K562 (cell line): ENCODE results near the gene CHKB.

ENCODE experiments used
- CBX1 ChIP-seq: sonication (generic); IDR thresholded peaks from 2 replicates; pipeline ENCODE4 v1.6.1; 2016; ENCODE audit warnings: antibody characterized with exemption, low read depth, mild to moderate bottlenecking
- DLX4 ChIP-seq: fragments of 250-450 bp; sonication (Bioruptor Pico); IDR thresholded peaks from 2 replicates; pipeline ENCODE4 v1.6.1; 2021; ENCODE audit warnings: mild to moderate bottlenecking
- MYNN ChIP-seq, 2 experiments: sonication (generic); formaldehyde crosslinking in 1 of 2; IDR thresholded peaks; 2 replicates each; pipeline versions ENCODE4 v1.5.0 to v1.6.1; 2016 to 2020; ENCODE audit warnings: antibody characterized with exemption in 1 of 2, missing genetic modification reagents in 1 of 2
- POLR2AphosphoS5 ChIP-seq: IDR thresholded peaks from 2 replicates; pipeline ENCODE4 v1.6.1; 2011; ENCODE audit warnings: mild to moderate bottlenecking, low read depth, low read length, moderate library complexity; ENCODE audit not compliant: control insufficient read depth, insufficient read depth
- TBP ChIP-seq: optimal IDR thresholded peaks from 2 replicates; pipeline ENCODE3; 2011; ENCODE audit warnings: low read depth, low read length, improper control_type of control experiment
- THAP7 ChIP-seq: fragments of 250-450 bp; sonication (Bioruptor Pico); IDR thresholded peaks from 2 replicates; pipeline ENCODE4 v1.5.0; 2021
- USF2 ChIP-seq: sonication (generic); formaldehyde crosslinking; IDR thresholded peaks from 2 replicates; pipeline ENCODE4 v1.5.0; 2020; ENCODE audit warnings: missing genetic modification reagents
- ZNF239 ChIP-seq: fragments of 250-450 bp; sonication (Bioruptor Pico); IDR thresholded peaks from 2 replicates; pipeline ENCODE4 v1.4.0; 2020; ENCODE audit warnings: mild to moderate bottlenecking

- TF ChIP-seq CBX1, result no peak
- TF ChIP-seq ZNF239 (CRISPR knock-in tag), result no peak
- TF ChIP-seq MYNN (IDR thresholded peaks at IDR 0.05), result no peak
- TF ChIP-seq MYNN (CRISPR knock-in tag; IDR thresholded peaks at IDR 0.05), result no peak
- no peak for TF ChIP-seq THAP7 (CRISPR knock-in tag)
- TF ChIP-seq USF2 (CRISPR knock-in tag), result no peak
- TF ChIP-seq POLR2AphosphoS5, result no peak
- no peak for TF ChIP-seq TBP
- TF ChIP-seq DLX4 (CRISPR knock-in tag), result no peak
Measured at GRCh38 chr22:50532824-50533796, 49.5 kb downstream of the CHKB start.
